ENCODE results near the gene DPEP1. TPM values are rescaled to one million over a fixed set of nuclear protein-coding genes. Genes with fewer than 3 reads are reported as not detected.

DPEP1 gene
- total RNA-seq, 2 experiments from 2014 or later = not detected

GRCh38 chr16:89602952-89603590 lies 10.4 kb upstream of the DPEP1 start:
- Mint-ChIP-seq H3K27ac (no peak overlapping the region), H3K36me3 (ENCODE audit: low read depth) (no peaks in the 10 kb centered on the region), H3K9me3 (no peaks in the 10 kb centered on the region), H3K4me1 (ENCODE audit: low read depth) (peaks cover 12% of the 10 kb centered on the region), H3K4me3 (no peak overlapping the region), H3K27me3 (no peaks in the 10 kb centered on the region)
- POLR2A ChIA-PET = interaction anchor here (0.8 to 1.4 kb wide), 5 partner anchors 11 to 44 kb away, joined by 3 to 5 read pairs (median 3); no protein-coding TSS in a partner anchor
- CTCF ChIA-PET = interaction anchor here (0.6 to 1.6 kb wide), 2 partner anchors 12 kb away, joined by 3 to 8 read pairs; no protein-coding TSS in a partner anchor
- no peak for TF ChIP-seq CTCF (IDR thresholded peaks at IDR 0.05)
- ATAC-seq = peak; percentile 2
- intact Hi-C loops (cut with micrococcal nuclease) = no loop called here
- DNase-seq = no peak

GRCh38 chr16:89604764-89605163 lies 8.7 kb upstream of the DPEP1 start:
- Mint-ChIP-seq H3K27me3 (no peaks in the 10 kb centered on the region), H3K4me3 (no peak overlapping the region), H3K36me3 (ENCODE audit: low read depth) (no peaks in the 10 kb centered on the region), H3K27ac (no peak overlapping the region), H3K9me3 (no peaks in the 10 kb centered on the region), H3K4me1 (ENCODE audit: low read depth) (peaks cover 12% of the 10 kb centered on the region)
- intact Hi-C loops (cut with micrococcal nuclease) = no loop called here
- ChIA-PET POLR2A (interaction anchor here (0.5 kb wide), 1 partner anchor 9 kb away, joined by 4 read pairs; the partner anchor contains the start of gene DPEP1), CTCF (no interaction called here)
- TF ChIP-seq CTCF (IDR thresholded peaks at IDR 0.05) = no peak
- ATAC-seq (no peak), DNase-seq (no peak)

- TF ChIP-seq CTCF (IDR thresholded peaks at IDR 0.05) = no peak
- H3K9me3 Mint-ChIP-seq = no peaks in the 10 kb centered on the region
- ChIA-PET POLR2A (interaction anchor here (0.5 kb wide), 1 partner anchor 8 kb away, joined by 4 read pairs; the partner anchor contains the start of gene DPEP1), CTCF (no interaction called here)
- H3K4me1 Mint-ChIP-seq (ENCODE audit: low read depth) = peaks cover 12% of the 10 kb centered on the region
- no peak overlapping the region for H3K27ac Mint-ChIP-seq
- H3K27me3 Mint-ChIP-seq = no peaks in the 10 kb centered on the region
- ATAC-seq = no peak
- no peaks in the 10 kb centered on the region for H3K36me3 Mint-ChIP-seq (ENCODE audit: low read depth)
- no peak overlapping the region for H3K4me3 Mint-ChIP-seq
- intact Hi-C loops (cut with micrococcal nuclease) = no loop called here
- DNase-seq = no peak
These were observed 8.1 kb upstream of the DPEP1 start for GRCh38 chr16:89605186-89605970.

- Mint-ChIP-seq H3K27me3 (no peaks in the 10 kb centered on the region), H3K4me1 (ENCODE audit: low read depth) (peaks cover 12% of the 10 kb centered on the region), H3K9me3 (no peaks in the 10 kb centered on the region), H3K27ac (no peak overlapping the region), H3K36me3 (ENCODE audit: low read depth) (no peaks in the 10 kb centered on the region), H3K4me3 (no peak overlapping the region)
- DNase-seq = no peak
- no peak for TF ChIP-seq CTCF (IDR thresholded peaks at IDR 0.05)
- POLR2A ChIA-PET = no interaction called here
- intact Hi-C loops (cut with micrococcal nuclease) = no loop called here
- CTCF ChIA-PET = no interaction called here
- no peak for ATAC-seq
These were observed 7.4 kb upstream of the DPEP1 start for GRCh38 chr16:89606006-89606405.

- ATAC-seq (no peak), DNase-seq (no peak)
- Mint-ChIP-seq H3K4me1 (ENCODE audit: low read depth) (peaks cover 8% of the 10 kb centered on the region), H3K27ac (no peak overlapping the region), H3K4me3 (no peak overlapping the region), H3K9me3 (no peaks in the 10 kb centered on the region), H3K36me3 (ENCODE audit: low read depth) (no peaks in the 10 kb centered on the region), H3K27me3 (no peaks in the 10 kb centered on the region)
- TF ChIP-seq CTCF (IDR thresholded peaks at IDR 0.05) = no peak
- intact Hi-C loops (cut with micrococcal nuclease) = no loop called here
- ChIA-PET POLR2A (interaction anchor here (0.7 kb wide), 1 partner anchor 17 kb away, joined by 3 read pairs; no protein-coding TSS in a partner anchor), CTCF (interaction anchor here (1.4 kb wide), 1 partner anchor 10 kb away, joined by 3 read pairs; no protein-coding TSS in a partner anchor)
These were observed 6.0 kb upstream of the DPEP1 start for GRCh38 chr16:89607453-89607852.

All from activated CD8-positive, alpha-beta T cell treated with anti-CD3 and anti-CD28 coated beads for 36 hours (primary cell).